K562 (cell line): Measurements from ENCODE around the gene TOMM22. TPM values are rescaled to one million over a fixed set of nuclear protein-coding genes. Genes with fewer than 3 reads are reported as not detected.
A peak's percentile ranks its signal among the peaks of the same experiment; 100 is the strongest.

Experiments
- ATAC-seq: fragments of 200-7000 bp; cut with Tn5 transposase; 3 replicates; pipeline ENCODE4 v1.9.1; 2020; ENCODE audit warnings: moderate library complexity
- BruUV-seq: library from RNA; stranded (reverse); fragments of 400-500 nt; replicated peaks from 2 replicates; lab custom pipeline; 2021; lab: Mats Ljungman, UMichigan
- CTCF ChIA-PET: fragments of 300-600 bp; formaldehyde crosslinking; extraction: SDS; loops from one replicate; lab custom pipeline; 2021; ENCODE audit warnings: low intra/inter-chr PET ratio; lab: Yijun Ruan, JAX
- POLR2A ChIA-PET: fragments of 300-600, 350-650 bp; sonication (Branson Sonifier 250); formaldehyde crosslinking; extraction: SDS; loops from one replicate; lab custom pipeline; 2021; ENCODE audit warnings: antibody characterized with exemption, inconsistent platforms; lab: Yijun Ruan, JAX
- DNase-seq, 4 experiments: peaks; one replicate each; pipeline versions ENCODE4 v3.0.0 to v3.0.0-alpha.2; 2011 to 2018; ENCODE audit warnings: low spot score in 3 of 4, mixed read lengths in 3 of 4; ENCODE audit errors: extremely low read depth in 1 of 4
- FAIRE-seq: peaks from 2 replicates; lab custom pipeline; 2011; peaks lifted over from hg19 to GRCh38; lab: Jason Lieb, UNC
- H2AFZ ChIP-seq: 2 replicates; pipeline ENCODE4 v1.6.0; 2011; ENCODE audit warnings: low read depth, low read length, control low read depth, inconsistent platforms
- H3K27ac ChIP-seq: fragments of 200-600 bp; 3 replicates; pipeline ENCODE4 v1.8.0; 2011; ENCODE audit warnings: low read depth, mild to moderate bottlenecking, control low read depth, inconsistent platforms, low read length, moderate library complexity, mixed read lengths; ENCODE audit errors: extremely low read depth
- H3K27me3 ChIP-seq, 2 experiments: fragments of 300-600 bp in 1 of 2; 2 replicates in 1 of 2; 3 replicates in 1 of 2; pipeline versions ENCODE4 v1.6.0 to v1.8.0; 2011; ENCODE audit warnings: inconsistent platforms in 2 of 2, low read length in 2 of 2, mild to moderate bottlenecking in 1 of 2, mixed read lengths in 1 of 2, moderate library complexity in 1 of 2; ENCODE audit not compliant: control insufficient read depth in 2 of 2, insufficient read depth in 2 of 2
- H3K36me3 ChIP-seq: fragments of 300-600 bp; 3 replicates; pipeline ENCODE4 v1.8.0; 2011; ENCODE audit warnings: mild to moderate bottlenecking, low read length, inconsistent platforms; ENCODE audit not compliant: control insufficient read depth, insufficient read depth
- H3K4me1 ChIP-seq, 2 experiments: fragments of 200-600 bp in 1 of 2; replicated peaks in 1 of 2; 2 replicates in 1 of 2; 3 replicates in 1 of 2; pipeline versions ENCODE4 v1.5.1 to v1.8.0; 2011; ENCODE audit warnings: inconsistent platforms in 2 of 2, low read length in 2 of 2, mild to moderate bottlenecking in 1 of 2, mixed read lengths in 1 of 2, moderate library complexity in 1 of 2; ENCODE audit not compliant: control insufficient read depth in 2 of 2, insufficient read depth in 2 of 2
- H3K4me2 ChIP-seq: 2 replicates; pipeline ENCODE4 v1.6.1; 2011; ENCODE audit warnings: low read length, control low read depth, inconsistent platforms, mixed read lengths; ENCODE audit not compliant: insufficient read depth
- H3K4me3 ChIP-seq: fragments of 200-600 bp; sonication (generic), shearing (Covaris generic); 2 replicates; pipeline ENCODE4 v1.5.1; 2016; ENCODE audit warnings: control low read depth, inconsistent platforms
- H3K79me2 ChIP-seq: fragments of 200-600 bp; 3 replicates; pipeline ENCODE4 v1.8.0; 2011; ENCODE audit warnings: low read length, inconsistent platforms; ENCODE audit not compliant: control insufficient read depth, insufficient read depth
- H3K9ac ChIP-seq, 2 experiments: 2 replicates each; pipeline versions ENCODE4 v1.6.0 to v1.6.1; 2011; ENCODE audit warnings: low read depth in 2 of 2, low read length in 2 of 2, control low read depth in 1 of 2, inconsistent platforms in 1 of 2, mild to moderate bottlenecking in 1 of 2, mixed read lengths in 1 of 2; ENCODE audit not compliant: insufficient read depth in 1 of 2
- H3K9me1 ChIP-seq: one replicate; pipeline ENCODE4 v1.6.0; 2011; ENCODE audit warnings: inconsistent platforms, mild to moderate bottlenecking, low read length, moderate library complexity; ENCODE audit not compliant: control insufficient read depth, insufficient read depth
- H3K9me3 ChIP-seq: replicated peaks from 2 replicates; pipeline ENCODE4 v1.5.1; 2011; ENCODE audit warnings: low read depth, low read length, inconsistent platforms; ENCODE audit not compliant: control insufficient read depth, insufficient read depth
- H4K20me1 ChIP-seq: replicated peaks from 2 replicates; pipeline ENCODE4 v1.6.1; 2011; ENCODE audit warnings: low read length, inconsistent platforms, mixed read lengths; ENCODE audit not compliant: control insufficient read depth, insufficient read depth
- EP400 ChIP-seq: fragments of 450-650 bp; IDR thresholded peaks from 2 replicates; pipeline ENCODE4 v1.6.1; 2017; ENCODE audit warnings: antibody characterized with exemption, mild to moderate bottlenecking, moderate library complexity
- ETV1 ChIP-seq: fragments of 450-650 bp; conservative IDR thresholded peaks from 2 replicates; pipeline ENCODE4 v1.6.1; 2016; ENCODE audit warnings: missing genetic modification characterization, control low read depth, low read depth, missing compliant biosample characterization
- ETV5 ChIP-seq: sonication (generic); formaldehyde crosslinking; IDR thresholded peaks from 2 replicates; pipeline ENCODE4 v1.4.0; 2020; ENCODE audit warnings: low read depth, mild to moderate bottlenecking, missing genetic modification reagents
- FOXK2 ChIP-seq, 2 experiments: fragments of 450-650 bp; IDR thresholded peaks in 1 of 2; conservative IDR thresholded peaks in 1 of 2; 2 replicates each; pipeline ENCODE4 v1.6.1; 2016; ENCODE audit warnings: low read depth in 2 of 2, mild to moderate bottlenecking in 1 of 2
- MNT ChIP-seq, 2 experiments: fragments of 450-650 bp; conservative IDR thresholded peaks; 2 replicates each; pipeline ENCODE4 v1.6.1; 2017; ENCODE audit warnings: mild to moderate bottlenecking in 2 of 2, moderate library complexity in 2 of 2
- MYC ChIP-seq, 2 experiments: fragments of 250-450 bp in 1 of 2; sonication (Bioruptor Pico) in 1 of 2; IDR thresholded peaks; 2 replicates each; pipeline versions ENCODE4 v1.5.1 to v1.6.1; 2012 to 2021; ENCODE audit warnings: low read depth in 2 of 2, borderline replicate concordance in 1 of 2, improper control_type of control experiment in 1 of 2, low read length in 1 of 2, mild to moderate bottlenecking in 1 of 2, moderate library complexity in 1 of 2
- TBP ChIP-seq: optimal IDR thresholded peaks from 2 replicates; pipeline ENCODE3; 2011; ENCODE audit warnings: low read depth, low read length, improper control_type of control experiment
- YY1 ChIP-seq, 3 experiments: IDR thresholded peaks; 2 replicates each; pipeline ENCODE4 v1.6.1; 2011; ENCODE audit warnings: low read length in 2 of 3, mild to moderate bottlenecking in 2 of 3, moderate library complexity in 2 of 3, borderline replicate concordance in 1 of 3, control low read depth in 1 of 3, low read depth in 1 of 3; ENCODE audit not compliant: insufficient read depth in 3 of 3, insufficient replicate concordance in 2 of 3, control insufficient read depth in 1 of 3, insufficient read length in 1 of 3; ENCODE audit errors: extremely low read depth in 1 of 3
- ZNF134 ChIP-seq: fragments of 250-450 bp; sonication (Bioruptor Pico); conservative IDR thresholded peaks from 2 replicates; pipeline ENCODE4 v1.4.0; 2020
- ZNF23 ChIP-seq: fragments of 250-450 bp; sonication (Bioruptor Pico); IDR thresholded peaks from 2 replicates; pipeline ENCODE4 v1.4.0; 2020; ENCODE audit warnings: mild to moderate bottlenecking
- ZNF263 ChIP-seq: sonication (generic); formaldehyde crosslinking; IDR thresholded peaks from 2 replicates; pipeline ENCODE4 v1.8.0; 2022; ENCODE audit warnings: mild to moderate bottlenecking, missing genetic modification reagents, borderline replicate concordance
- WGBS: fragments of 100-300 bp; shearing (Covaris generic); methylation state at CpG from one replicate; pipeline ENCODE4 v1.1.6; 2016; ENCODE audit warnings: low coverage, mixed read lengths; ENCODE audit not compliant: insufficient coverage; ENCODE audit errors: missing lambda C conversion rate; 5-methylcytosine and 5-hydroxymethylcytosine counted together
- in situ Hi-C: fragments of 300-500 bp; cut with MboI; formaldehyde crosslinking; loops from 4 replicates; pipeline ENCODE4 v1.15.0; 2018; ENCODE audit warnings: inconsistent platforms, mixed read lengths
- intact Hi-C: fragments of 100-400 bp; cut with micrococcal nuclease; formaldehyde crosslinking; loops from 2 replicates; pipeline ENCODE4 v1.14.2; 2022
- polyA plus RNA-seq, 8 experiments: library from polyadenylated mRNA; depleted of rRNA in 4 of 8; stranded (reverse) in 5 of 8; unstranded in 3 of 8; fragments of >200 nt; fragmentation: Nextera tagmentation in 2 of 8; fragmentation: Illumina TruSeq in 1 of 8; extraction: Ambion mirVana in 2 of 8; extraction: Trizol in 1 of 8; gene quantifications; 2 replicates each; pipeline versions ENCODE4 v1.2.1 to v1.2.3, GENCODE V29; 2011 to 2014; ENCODE audit warnings: inconsistent platforms in 1 of 8, missing spikeins in 1 of 8
- total RNA-seq, 7 experiments: library from RNA; depleted of rRNA in 6 of 7; stranded (reverse); fragments of >200 nt in 6 of 7; fragmentation: Illumina TruSeq in 2 of 7; extraction: Trizol in 2 of 7; gene quantifications; 2 replicates each; pipeline versions ENCODE4 v1.2.1 to v1.2.3, GENCODE V29; 2011 to 2021; ENCODE audit warnings: low replicate concordance in 1 of 7

Gene TOMM22
- total and polyA plus RNA-seq, 9 of the 15 experiments (the other 6 are each of a cell fraction or from before 2014, with no cell fraction given): 25.8 to 108 (median 73.8) TPM

- peak; percentile 47 for TF ChIP-seq TBP
- peak in 1 of 2 experiments; percentile 99; a peak in 2 of 4 replicates for TF ChIP-seq FOXK2 (conservative IDR thresholded peaks at IDR 0.05 in 1 of 2, IDR thresholded peaks at IDR 0.05 in 1 of 2; ENCODE audit: low read depth in 2 of 2)
These were observed 25.3 kb upstream of the TOMM22 start, which contains the start of the genes CBY1 and FAM227A (continued) for GRCh38 chr22:38656256-38657044.

- H4K20me1 ChIP-seq: no peaks in the 10 kb centered on the region
- in situ Hi-C loops (no loop called here), intact Hi-C loops (no loop called here)
- POLR2A ChIA-PET: interaction anchor here (0.8 to 1.1 kb wide), 3 partner anchors 10 to 50 kb away, joined by 3 read pairs; no protein-coding TSS in a partner anchor
- CTCF ChIA-PET: interaction anchor here (0.6 kb wide), 1 partner anchor 1225 kb away, joined by 3 read pairs; no protein-coding TSS in a partner anchor
- no peaks in the 10 kb centered on the region for H3K9me1 ChIP-seq
- H3K79me2 ChIP-seq: peaks cover 15% of the 10 kb centered on the region; the same call in 2 of the 3 replicates
- H3K27ac ChIP-seq: peak overlapping the region; percentile 98
- peak in 1 of 3 experiments; percentile 61 for TF ChIP-seq YY1 (IDR thresholded peaks at IDR 0.05; ENCODE audit: borderline replicate concordance in 1 of 3, control insufficient read depth in 1 of 3, extremely low read depth in 1 of 3, insufficient read depth in 3 of 3, insufficient read length in 1 of 3, insufficient replicate concordance in 2 of 3, low read depth in 1 of 3, low read length in 2 of 3)
- TF ChIP-seq ETV1 (tag): peak; percentile 31; the same call in 1 of the 2 replicates
- TF ChIP-seq ZNF23 (CRISPR knock-in tag): no peak
- TF ChIP-seq EP400: 0 out of 2 replicates have a peak, but pooled peaks have one; percentile 22
- TF ChIP-seq ZNF263 (CRISPR knock-in tag): peak; percentile 87
- no peak for TF ChIP-seq ZNF134 (CRISPR knock-in tag)
- peak; percentile 9; the same call in 1 of the 2 replicates for TF ChIP-seq MYC (IDR thresholded peaks at IDR 0.05; ENCODE audit: low read depth, low read length)
- TF ChIP-seq MYC (CRISPR knock-in tag; IDR thresholded peaks at IDR 0.05; ENCODE audit: borderline replicate concordance, low read depth): no peak
- TF ChIP-seq MNT (conservative IDR thresholded peaks at IDR 0.05): peak in 1 of 2 experiments; percentile 12; a peak in 1 of 4 replicates
- 0 out of 2 replicates have a peak, but pooled peaks have one; percentile 21 for TF ChIP-seq ETV5 (CRISPR knock-in tag)
- TF ChIP-seq, all 486 proteins: peak for 7
- WGBS: 2% methylated on average over 16 of the region's 16 CpGs
- H2AFZ ChIP-seq: peak overlapping the region; percentile 96
- peak in 2 of 4 experiments; percentile 17 to 52 for DNase-seq
- no TSS peak for BruUV-seq
- peak overlapping the region; percentile 96 to 98 for H3K9ac ChIP-seq
- peak overlapping the region; percentile 86 for H3K4me2 ChIP-seq
- H3K27me3 ChIP-seq: no peaks in the 10 kb centered on the region
- H3K4me3 ChIP-seq: peak overlapping the region; percentile 77
- peak; percentile 26 for FAIRE-seq
- no peaks in the 10 kb centered on the region for H3K9me3 ChIP-seq
- H3K4me1 ChIP-seq: peaks cover 9 to 10% of the 10 kb centered on the region in 2 experiments; a peak in 4 of 5 replicates
- no peaks in the 10 kb centered on the region for H3K36me3 ChIP-seq
- ATAC-seq: peak; percentile 67
These were observed 24.5 kb upstream of the TOMM22 start for GRCh38 chr22:38657045-38657909.
